Neural cell (in vitro differentiated cells): ENCODE measurements around the gene PYGM. TPM values are rescaled to one million over a fixed set of nuclear protein-coding genes. Genes with fewer than 3 reads are reported as not detected.

Experiments used
- H2AFZ ChIP-seq: fragments of 200-600, 300-800 bp; sonication (generic), shearing (Covaris generic); 2 replicates; pipeline ENCODE4 v1.6.0; 2014; ENCODE audit warnings: low read depth, mild to moderate bottlenecking, antibody characterized with exemption, low read length, moderate library complexity
- H3F3A ChIP-seq: fragments of 200-600 bp; shearing (Covaris generic); 2 replicates; pipeline ENCODE4 v1.6.1; 2016; ENCODE audit warnings: mild to moderate bottlenecking, moderate library complexity, mixed read lengths, antibody characterized with exemption, low read length; ENCODE audit not compliant: insufficient read depth, poor library complexity, severe bottlenecking
- H3K27ac ChIP-seq: fragments of 200-600, 300-800 bp; sonication (generic), shearing (Covaris generic); 2 replicates; pipeline ENCODE4 v1.5.1; 2014; ENCODE audit warnings: mild to moderate bottlenecking, low read length, moderate library complexity
- H3K27me3 ChIP-seq: fragments of 300-800, 200-600 bp; sonication (generic), shearing (Covaris generic); 2 replicates; pipeline ENCODE4 v1.6.0; 2014; ENCODE audit warnings: mild to moderate bottlenecking, low read depth, low read length, moderate library complexity; ENCODE audit not compliant: insufficient read depth
- H3K36me3 ChIP-seq: fragments of 300-800, 200-600 bp; sonication (generic), shearing (Covaris generic); 2 replicates; pipeline ENCODE4 v1.5.1; 2014; ENCODE audit warnings: mild to moderate bottlenecking, antibody characterized with exemption, low read length, moderate library complexity; ENCODE audit not compliant: insufficient read depth
- H3K4me2 ChIP-seq: fragments of 300-800, 200-600 bp; sonication (generic), shearing (Covaris generic); 2 replicates; pipeline ENCODE4 v1.6.0; 2014; ENCODE audit warnings: mild to moderate bottlenecking, low read length
- H3K4me3 ChIP-seq: fragments of 300-800, 200-600 bp; sonication (generic), shearing (Covaris generic); 2 replicates; pipeline ENCODE4 v1.5.1; 2014; ENCODE audit warnings: mild to moderate bottlenecking, low read length, moderate library complexity
- H3K79me2 ChIP-seq: fragments of 200-600 bp; shearing (Covaris generic); replicated peaks from 2 replicates; pipeline ENCODE4 v1.6.0; 2014; ENCODE audit warnings: mild to moderate bottlenecking, low read length, moderate library complexity; ENCODE audit not compliant: insufficient read depth
- H3K9ac ChIP-seq: fragments of 300-800, 200-600 bp; sonication (generic), shearing (Covaris generic); 2 replicates; pipeline ENCODE4 v1.6.1; 2016; ENCODE audit warnings: mild to moderate bottlenecking, low read length, mixed read lengths
- H3K9me2 ChIP-seq: fragments of 200-600 bp; shearing (Covaris generic); 2 replicates; pipeline ENCODE4 v1.6.1; 2016; ENCODE audit warnings: mild to moderate bottlenecking, low read length, mixed read lengths; ENCODE audit not compliant: insufficient read depth
- H3K9me3 ChIP-seq: fragments of 200-600, 300-800 bp; sonication (generic), shearing (Covaris generic); 2 replicates; pipeline ENCODE4 v1.6.1; 2016; ENCODE audit warnings: mild to moderate bottlenecking, mixed run types, low read length, moderate library complexity, mixed read lengths
- H4K20me1 ChIP-seq: fragments of 200-600 bp; shearing (Covaris generic); 2 replicates; pipeline ENCODE4 v1.6.1; 2016; ENCODE audit warnings: mild to moderate bottlenecking, mixed run types; ENCODE audit not compliant: insufficient read depth
- CTCF ChIP-seq: fragments of 450-650 bp; IDR thresholded peaks from 2 replicates; pipeline ENCODE4 v1.5.1; 2014; ENCODE audit warnings: antibody characterized with exemption, mild to moderate bottlenecking, moderate library complexity; ENCODE audit not compliant: poor library complexity, severe bottlenecking
- EP300 ChIP-seq: fragments of 450-650 bp; conservative IDR thresholded peaks from 2 replicates; pipeline ENCODE4 v1.6.1; 2014; ENCODE audit warnings: antibody characterized with exemption, mild to moderate bottlenecking, moderate library complexity; ENCODE audit not compliant: poor library complexity, severe bottlenecking
- EZH2 ChIP-seq: fragments of 200-600, 300-800 bp; shearing (Covaris generic), sonication (generic); IDR thresholded peaks from 2 replicates; pipeline ENCODE4 v1.6.1; 2014; ENCODE audit warnings: antibody characterized with exemption, low read length, borderline replicate concordance, mild to moderate bottlenecking; ENCODE audit not compliant: insufficient read depth, poor library complexity, severe bottlenecking
- MXI1 ChIP-seq: fragments of 450-650 bp; conservative IDR thresholded peaks from 2 replicates; pipeline ENCODE4 v1.6.1; 2014; ENCODE audit warnings: antibody characterized with exemption, mild to moderate bottlenecking; ENCODE audit not compliant: poor library complexity, severe bottlenecking
- POLR2AphosphoS5 ChIP-seq: IDR thresholded peaks from 2 replicates; pipeline ENCODE4 v1.6.1; 2012
- RAD21 ChIP-seq: fragments of 450-650 bp; conservative IDR thresholded peaks from 2 replicates; pipeline ENCODE4 v1.6.1; 2014; ENCODE audit warnings: antibody characterized with exemption, mild to moderate bottlenecking, moderate library complexity
- REST ChIP-seq: IDR thresholded peaks from 2 replicates; pipeline ENCODE4 v1.6.1; 2012; ENCODE audit warnings: borderline replicate concordance
- SMC3 ChIP-seq: fragments of 450-650 bp; conservative IDR thresholded peaks from 2 replicates; pipeline ENCODE4 v1.6.1; 2014; ENCODE audit warnings: antibody characterized with exemption, mild to moderate bottlenecking, moderate library complexity; ENCODE audit not compliant: poor library complexity
- TAF1 ChIP-seq: IDR thresholded peaks from 2 replicates; pipeline ENCODE4 v1.6.1; 2012; ENCODE audit warnings: low read depth
- polyA plus RNA-seq: library from polyadenylated mRNA; depleted of rRNA; stranded (reverse); fragments of >200 nt; gene quantifications from 2 replicates; pipeline ENCODE4 v1.2.3, GENCODE V29; 2014

Gene PYGM
- polyA plus RNA-seq, 1 donor from 2014 or later = 0.43 TPM

DNA sequence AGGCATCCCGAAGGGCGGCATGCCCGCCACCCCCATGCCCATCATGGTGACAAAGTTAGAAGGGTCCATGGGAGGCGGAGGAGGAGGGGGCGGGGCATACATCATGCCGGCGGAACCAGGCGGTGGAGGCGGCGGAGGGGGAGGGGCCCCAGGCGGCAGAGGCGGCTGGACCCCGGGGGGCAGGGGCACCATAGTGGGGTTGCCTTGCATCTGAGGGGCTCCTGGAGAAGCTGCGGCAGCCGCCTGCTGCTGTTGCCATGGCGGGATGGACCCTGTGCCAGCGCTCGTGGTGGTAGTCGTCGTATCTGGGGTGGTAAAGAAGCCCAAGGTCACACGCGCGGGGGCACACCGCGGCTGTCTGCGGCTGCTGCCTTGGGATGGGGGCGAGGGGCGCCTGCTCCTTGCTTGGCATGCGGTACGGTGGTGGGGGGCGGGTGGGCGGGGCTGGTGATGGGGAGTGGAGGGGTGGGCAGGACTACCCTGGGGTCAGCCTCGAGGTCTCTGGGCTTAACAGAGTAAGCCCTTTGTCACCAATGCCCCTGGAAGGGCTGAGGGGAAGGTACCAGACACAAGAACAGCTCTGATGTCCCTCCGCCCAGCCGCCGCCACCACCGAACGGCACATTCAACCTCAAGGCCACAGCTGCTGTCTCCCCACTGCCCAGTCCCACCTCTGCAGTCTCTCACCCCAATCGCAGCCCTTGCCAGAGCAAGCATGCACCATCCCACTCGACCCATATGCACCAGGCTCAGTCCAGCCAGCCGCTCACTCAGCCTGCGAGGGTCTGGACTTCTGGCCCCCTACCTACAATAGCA lies 6.3 kb upstream of the PYGM start:
- no peak overlapping the region for H3K4me3 ChIP-seq
- H3F3A ChIP-seq = no peaks in the 10 kb centered on the region
- no peak overlapping the region for H3K27ac ChIP-seq
- no peaks in the 10 kb centered on the region for H3K79me2 ChIP-seq
- peaks cover 28% of the 10 kb centered on the region for H3K36me3 ChIP-seq
- H2AFZ ChIP-seq = no peak overlapping the region
- no peaks in the 10 kb centered on the region for H3K9me2 ChIP-seq
- no peak overlapping the region for H3K4me2 ChIP-seq
- peaks cover 9% of the 10 kb centered on the region for H4K20me1 ChIP-seq
- H3K27me3 ChIP-seq = no peaks in the 10 kb centered on the region
- TF ChIP-seq SMC3 = no peak
- no peak for TF ChIP-seq TAF1
- H3K9me3 ChIP-seq = no peaks in the 10 kb centered on the region
- H3K9ac ChIP-seq = no peak overlapping the region

- H4K20me1 ChIP-seq = peaks cover 5% of the 10 kb centered on the region
- no peak overlapping the region for H3K27ac ChIP-seq
- no peak overlapping the region for H3K4me2 ChIP-seq
- H3F3A ChIP-seq = no peaks in the 10 kb centered on the region
- H3K9me2 ChIP-seq = no peaks in the 10 kb centered on the region
- no peak for TF ChIP-seq SMC3
- no peak for TF ChIP-seq RAD21
- no peak for TF ChIP-seq POLR2AphosphoS5
- TF ChIP-seq MXI1 = no peak
- TF ChIP-seq REST = no peak
- TF ChIP-seq TAF1 = no peak
- TF ChIP-seq EZH2 = no peak
- TF ChIP-seq CTCF = no peak
- no peak for TF ChIP-seq EP300
- H3K27me3 ChIP-seq = no peaks in the 10 kb centered on the region
- no peaks in the 10 kb centered on the region for H3K9me3 ChIP-seq
- H3K79me2 ChIP-seq = no peaks in the 10 kb centered on the region
- H3K9ac ChIP-seq = no peak overlapping the region
- H2AFZ ChIP-seq = no peak overlapping the region
- H3K4me3 ChIP-seq = no peak overlapping the region
- H3K36me3 ChIP-seq = peaks cover 23% of the 10 kb centered on the region
These were observed 5.6 kb upstream of the PYGM start for GRCh38 chr11:64765291-64765850.
